ENCODE results near the gene SLC35F5. TPM values are rescaled to one million over a fixed set of nuclear protein-coding genes. Genes with fewer than 3 reads are reported as not detected.

Gene SLC35F5
- total and polyA plus RNA-seq, 7 donors, result 11.6 to 59.7 (median 54.2) TPM

GRCh38 chr2:113750385-113750784 is 6.1 kb downstream of the SLC35F5 start:
- no peak for DNase-seq
- peaks cover 0 to 13% (median 9%) of the 10 kb centered on the region in 4 donors for H3K4me1 ChIP-seq
- TF ChIP-seq, protein P1, sequence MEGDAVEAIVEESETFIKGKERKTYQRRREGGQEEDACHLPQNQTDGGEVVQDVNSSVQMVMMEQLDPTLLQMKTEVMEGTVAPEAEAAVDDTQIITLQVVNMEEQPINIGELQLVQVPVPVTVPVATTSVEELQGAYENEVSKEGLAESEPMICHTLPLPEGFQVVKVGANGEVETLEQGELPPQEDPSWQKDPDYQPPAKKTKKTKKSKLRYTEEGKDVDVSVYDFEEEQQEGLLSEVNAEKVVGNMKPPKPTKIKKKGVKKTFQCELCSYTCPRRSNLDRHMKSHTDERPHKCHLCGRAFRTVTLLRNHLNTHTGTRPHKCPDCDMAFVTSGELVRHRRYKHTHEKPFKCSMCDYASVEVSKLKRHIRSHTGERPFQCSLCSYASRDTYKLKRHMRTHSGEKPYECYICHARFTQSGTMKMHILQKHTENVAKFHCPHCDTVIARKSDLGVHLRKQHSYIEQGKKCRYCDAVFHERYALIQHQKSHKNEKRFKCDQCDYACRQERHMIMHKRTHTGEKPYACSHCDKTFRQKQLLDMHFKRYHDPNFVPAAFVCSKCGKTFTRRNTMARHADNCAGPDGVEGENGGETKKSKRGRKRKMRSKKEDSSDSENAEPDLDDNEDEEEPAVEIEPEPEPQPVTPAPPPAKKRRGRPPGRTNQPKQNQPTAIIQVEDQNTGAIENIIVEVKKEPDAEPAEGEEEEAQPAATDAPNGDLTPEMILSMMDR (IDR thresholded peaks at IDR 0.05), result no peak
- TF ChIP-seq POLR2AphosphoS5 (IDR thresholded peaks at IDR 0.05), result no peak
- TF ChIP-seq POLR2A (IDR thresholded peaks at IDR 0.05), result no peak
- no peak for TF ChIP-seq EP300 (IDR thresholded peaks at IDR 0.05)
- H3K27me3 ChIP-seq, result no peaks in the 10 kb centered on the region
- no peaks in the 10 kb centered on the region for H3K9me3 ChIP-seq
- peaks cover 0 to 55% (median 6%) of the 10 kb centered on the region in 4 donors for H3K36me3 ChIP-seq
- intact Hi-C loops (cut with DNase I), result loop anchor here (10.0 kb wide), 1 partner anchor 214 kb away; no protein-coding TSS in a partner anchor
- no peak overlapping the region for H3K4me3 ChIP-seq
- no peak overlapping the region for H3K27ac ChIP-seq
- WGBS, 2 donors, result 97% methylated on average over 4 of the region's 4 CpGs

DNA sequence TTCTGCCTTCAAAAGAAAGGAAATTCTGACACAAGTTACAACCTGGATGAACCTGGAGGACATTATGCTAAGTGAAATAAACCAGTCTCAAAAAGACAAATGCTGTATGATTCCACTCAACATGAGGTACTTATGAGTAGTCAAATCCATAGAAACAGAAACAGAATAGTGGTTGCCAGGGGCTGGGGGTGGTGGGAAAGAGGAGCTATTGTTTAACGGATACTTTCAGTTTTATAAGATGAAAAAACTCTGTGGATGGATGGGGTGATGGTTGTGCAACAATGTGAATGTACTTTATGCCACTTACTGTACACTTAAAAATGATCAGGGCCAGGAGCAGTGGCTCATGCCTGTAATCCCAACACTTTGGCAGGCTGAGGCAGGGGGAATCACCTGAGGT is 15.4 kb downstream of the SLC35F5 start:
- H3K36me3 ChIP-seq, result peaks cover 13 to 90% (median 40%) of the 10 kb centered on the region in 4 donors
- intact Hi-C loops (cut with DNase I), result no loop called here

GRCh38 chr2:113739849-113740248 is 16.6 kb downstream of the SLC35F5 start:
- Histone ChIP-seq H3K4me1 (no peaks in the 10 kb centered on the region), H3K4me3 (no peak overlapping the region), H3K27ac (no peak overlapping the region), H3K36me3 (peaks cover 13 to 89% (median 40%) of the 10 kb centered on the region in 4 donors), H3K9me3 (no peaks in the 10 kb centered on the region), H3K27me3 (no peaks in the 10 kb centered on the region)
- no peak for DNase-seq
- WGBS, 2 donors, result 87 to 93% methylated on average over 4 of the region's 4 CpGs
- intact Hi-C loops (cut with DNase I), result no loop called here
- TF ChIP-seq, protein P1 (IDR thresholded peaks at IDR 0.05), result no peak
- TF ChIP-seq EP300 (IDR thresholded peaks at IDR 0.05), result no peak
- no peak for TF ChIP-seq POLR2A (IDR thresholded peaks at IDR 0.05)
- no peak for TF ChIP-seq POLR2AphosphoS5 (IDR thresholded peaks at IDR 0.05)

More for the DNA sequence above, 15.4 kb downstream of the SLC35F5 start:
- Histone ChIP-seq H3K4me3 (no peak overlapping the region), H3K27ac (no peak overlapping the region), H3K27me3 (no peaks in the 10 kb centered on the region), H3K4me1 (no peaks in the 10 kb centered on the region), H3K9me3 (no peaks in the 10 kb centered on the region)
- 95 to 98% methylated on average over 1 of the region's 1 CpG for WGBS, 2 donors
- TF ChIP-seq POLR2A (IDR thresholded peaks at IDR 0.05), result no peak
- no peak for TF ChIP-seq POLR2AphosphoS5 (IDR thresholded peaks at IDR 0.05)
- TF ChIP-seq, protein P1 (IDR thresholded peaks at IDR 0.05), result no peak
- TF ChIP-seq EP300 (IDR thresholded peaks at IDR 0.05), result no peak
- no peak for DNase-seq

GRCh38 chr2:113734185-113734584 is 22.3 kb downstream of the SLC35F5 start:
- Histone ChIP-seq H3K9me3 (no peaks in the 10 kb centered on the region), H3K4me3 (no peak overlapping the region), H3K4me1 (no peaks in the 10 kb centered on the region), H3K27ac (no peak overlapping the region), H3K36me3 (peaks cover 0 to 84% (median 7%) of the 10 kb centered on the region in 4 donors), H3K27me3 (no peaks in the 10 kb centered on the region)
- 65 to 82% methylated on average over 1 of the region's 1 CpG for WGBS, 2 donors
- no peak for DNase-seq
- intact Hi-C loops (cut with DNase I), result no loop called here
- no peak for TF ChIP-seq POLR2AphosphoS5 (IDR thresholded peaks at IDR 0.05)
- no peak for TF ChIP-seq EP300 (IDR thresholded peaks at IDR 0.05)
- TF ChIP-seq POLR2A (IDR thresholded peaks at IDR 0.05), result no peak

- 31 to 65% methylated on average over 3 of the region's 3 CpGs for WGBS, 2 donors
- Histone ChIP-seq H3K36me3 (peaks cover 0 to 66% (median 7%) of the 10 kb centered on the region in 4 donors), H3K27me3 (no peaks in the 10 kb centered on the region), H3K27ac (no peak overlapping the region), H3K9me3 (no peaks in the 10 kb centered on the region), H3K4me3 (no peak overlapping the region), H3K4me1 (no peaks in the 10 kb centered on the region)
- DNase-seq, result no peak
- intact Hi-C loops (cut with DNase I), result no loop called here
- no peak for TF ChIP-seq EP300 (IDR thresholded peaks at IDR 0.05)
- TF ChIP-seq, protein P1 (IDR thresholded peaks at IDR 0.05), result no peak
- TF ChIP-seq POLR2A (IDR thresholded peaks at IDR 0.05), result no peak
- TF ChIP-seq POLR2AphosphoS5 (IDR thresholded peaks at IDR 0.05), result no peak
These were observed 32.4 kb downstream of the SLC35F5 start for GRCh38 chr2:113724010-113724409.

Data from sigmoid colon (tissue), 7 donors.